BE2C (cell line): ENCODE measurements around the gene SCN1B.

Source experiments
- DNase-seq: peaks from one replicate; pipeline ENCODE4 v3.0.0-alpha.2; 2020
- H3K27me3 ChIP-seq: fragments of 250-450 bp; sonication (Bioruptor Pico); 2 replicates; pipeline ENCODE4 v1.5.1; 2020; ENCODE audit warnings: mild to moderate bottlenecking
- H3K36me3 ChIP-seq: fragments of 250-450 bp; sonication (Bioruptor Pico); 2 replicates; pipeline ENCODE4 v1.5.1; 2020; ENCODE audit warnings: mild to moderate bottlenecking
- H3K4me1 ChIP-seq: fragments of 250-450 bp; sonication (Bioruptor Pico); 2 replicates; pipeline ENCODE4 v1.5.1; 2020
- H3K4me3 ChIP-seq: 2 replicates; pipeline ENCODE4 v1.5.1; 2011; ENCODE audit warnings: low read depth, low read length
- H3K9me3 ChIP-seq: fragments of 250-450 bp; sonication (Bioruptor Pico); 2 replicates; pipeline ENCODE4 v1.5.1; 2020
- CTCF ChIP-seq: IDR thresholded peaks from 2 replicates; pipeline ENCODE4 v1.5.1; 2012; ENCODE audit warnings: mild to moderate bottlenecking, low read depth, low read length

SCN1B gene

GRCh38 chr19:35089554-35089953 is 59.3 kb downstream of the SCN1B start:
- no peaks in the 10 kb centered on the region for H3K27me3 ChIP-seq
- TF ChIP-seq CTCF = no peak
- H3K36me3 ChIP-seq = no peaks in the 10 kb centered on the region
- H3K4me3 ChIP-seq = no peak overlapping the region
- peaks cover 5% of the 10 kb centered on the region; the same call in 1 of the 2 replicates for H3K4me1 ChIP-seq
- H3K9me3 ChIP-seq = no peaks in the 10 kb centered on the region
- no peak for DNase-seq
